Neural progenitor cell (in vitro differentiated cells): Measurements from ENCODE around the gene DAPK2. TPM values are rescaled to one million over a fixed set of nuclear protein-coding genes. Genes with fewer than 3 reads are reported as not detected.
A peak's percentile ranks its signal among the peaks of the same experiment; 100 is the strongest.

Source experiments
- DNase-seq: peaks from one replicate; pipeline ENCODE4 v3.0.0-alpha.2; 2016; ENCODE audit warnings: low spot score
- H2AFZ ChIP-seq: fragments of 200-600 bp; sonication (generic); replicated peaks from 2 replicates; pipeline ENCODE4 v1.6.1; 2016; ENCODE audit warnings: antibody characterized with exemption
- H3F3A ChIP-seq: fragments of 200-600 bp; sonication (generic); 2 replicates; pipeline ENCODE4 v1.6.1; 2016; ENCODE audit warnings: antibody characterized with exemption, low read depth
- H3K27ac ChIP-seq: fragments of 200-600 bp; sonication (generic); 2 replicates; pipeline ENCODE4 v1.5.1; 2016; ENCODE audit warnings: mild to moderate bottlenecking
- H3K27me3 ChIP-seq: fragments of 200-600 bp; sonication (generic); 2 replicates; pipeline ENCODE4 v1.6.1; 2016; ENCODE audit warnings: mild to moderate bottlenecking, moderate library complexity
- H3K36me3 ChIP-seq: fragments of 200-600 bp; sonication (generic); 2 replicates; pipeline ENCODE4 v1.5.1; 2016
- H3K4me1 ChIP-seq: fragments of 200-600 bp; sonication (generic); 2 replicates; pipeline ENCODE4 v1.6.1; 2016; ENCODE audit warnings: mixed run types
- H3K4me2 ChIP-seq: fragments of 200-600 bp; sonication (generic); 2 replicates; pipeline ENCODE4 v1.6.1; 2016
- H3K4me3 ChIP-seq: fragments of 200-600 bp; sonication (generic); 2 replicates; pipeline ENCODE4 v1.5.1; 2016
- H3K79me2 ChIP-seq: fragments of 200-600 bp; sonication (generic); 2 replicates; pipeline ENCODE4 v1.6.1; 2016; ENCODE audit warnings: low read depth
- H3K9ac ChIP-seq: fragments of 200-600 bp; sonication (generic); 2 replicates; pipeline ENCODE4 v1.6.1; 2016
- H3K9me3 ChIP-seq: fragments of 200-600 bp; sonication (generic); 2 replicates; pipeline ENCODE4 v1.5.1; 2016; ENCODE audit warnings: low read depth
- H4K20me1 ChIP-seq: fragments of 200-600 bp; sonication (generic); 2 replicates; pipeline ENCODE4 v1.6.1; 2016; ENCODE audit warnings: low read depth
- H3K27ac Mint-ChIP-seq: 3 replicates; pipeline ENCODE4 v1.8.0; 2021; ENCODE audit warnings: mixed read lengths
- H3K27me3 Mint-ChIP-seq: 2 replicates; pipeline ENCODE4 v1.8.0; 2022; ENCODE audit warnings: low read depth, mild to moderate bottlenecking, inconsistent platforms, moderate library complexity, mixed read lengths; ENCODE audit not compliant: insufficient read depth
- H3K36me3 Mint-ChIP-seq: 3 replicates; pipeline ENCODE4 v1.8.0; 2021; ENCODE audit warnings: mixed read lengths
- H3K4me1 Mint-ChIP-seq: 3 replicates; pipeline ENCODE4 v1.8.0; 2021; ENCODE audit warnings: mixed read lengths
- H3K4me3 Mint-ChIP-seq: 3 replicates; pipeline ENCODE4 v1.8.0; 2021; ENCODE audit warnings: mild to moderate bottlenecking, moderate library complexity, mixed read lengths
- H3K9me3 Mint-ChIP-seq: 3 replicates; pipeline ENCODE4 v1.8.0; 2020; ENCODE audit warnings: mixed read lengths
- EZH2 ChIP-seq: fragments of 200-600 bp; sonication (generic); IDR thresholded peaks from 2 replicates; pipeline ENCODE4 v1.6.1; 2017; ENCODE audit warnings: antibody characterized with exemption, mild to moderate bottlenecking, moderate library complexity
- EZH2phosphoT487 ChIP-seq: fragments of 200-600 bp; sonication (generic); IDR thresholded peaks from 2 replicates; pipeline ENCODE4 v1.6.1; 2017; ENCODE audit warnings: antibody characterized with exemption
- total RNA-seq: library from RNA; depleted of rRNA; stranded (reverse); fragments of >200 nt; gene quantifications from 2 replicates; pipeline ENCODE4 v1.2.3, GENCODE V29; 2015; ENCODE audit warnings: low replicate concordance
- TF ChIP-seq, protein P1 (sequence below): fragments of 200-600 bp; sonication (generic); IDR thresholded peaks from 2 replicates; pipeline ENCODE4 v1.5.1; 2017; ENCODE audit warnings: antibody characterized with exemption, mild to moderate bottlenecking

Gene DAPK2
- total RNA-seq, 1 donor from 2014 or later: 5.4 TPM

DNA sequence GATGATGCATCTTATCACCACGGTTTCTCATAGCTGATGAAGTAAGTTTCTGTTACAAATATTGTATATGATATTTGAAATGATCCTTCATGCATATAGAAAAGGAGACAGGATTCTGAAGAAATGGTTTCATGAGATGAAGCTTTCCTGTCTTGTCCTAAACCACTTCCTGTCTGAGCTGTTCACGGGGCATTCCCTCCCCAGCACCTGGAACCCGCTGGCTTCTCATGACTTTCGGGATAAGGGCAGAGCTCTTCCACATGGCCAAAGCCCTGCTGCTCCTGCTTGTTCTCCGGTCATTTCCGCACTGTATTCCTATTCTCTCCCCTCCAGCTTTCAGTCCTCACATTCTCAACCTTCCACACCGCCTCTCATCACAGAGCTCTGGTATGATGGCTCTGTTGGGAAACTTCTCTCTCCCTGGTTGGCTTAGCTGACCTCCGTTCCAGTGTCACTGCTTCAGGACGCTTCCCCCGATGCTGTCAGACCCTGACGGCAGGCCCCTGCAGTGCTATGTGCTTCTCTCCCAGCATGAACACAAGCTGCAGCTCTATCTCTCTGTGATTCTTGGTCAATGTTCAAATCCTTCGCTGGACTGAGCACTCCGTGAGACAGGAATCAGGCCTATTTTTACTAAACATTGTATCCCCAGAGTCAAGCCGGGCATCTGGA is 125.6 kb downstream of the DAPK2 start:
- Histone ChIP-seq H3K79me2 (no peaks in the 10 kb centered on the region), H3K4me3 (no peak overlapping the region), H3K4me2 (no peak overlapping the region), H3K4me1 (peaks cover 35% of the 10 kb centered on the region), H2AFZ (no peak overlapping the region), H3K9me3 (no peaks in the 10 kb centered on the region), H3F3A (peaks cover 19% of the 10 kb centered on the region), H4K20me1 (no peaks in the 10 kb centered on the region), H3K9ac (no peak overlapping the region), H3K36me3 (no peaks in the 10 kb centered on the region), H3K27me3 (no peaks in the 10 kb centered on the region), H3K27ac (no peak overlapping the region)
- DNase-seq: no peak
- peaks cover 40% of the 10 kb centered on the region for H3K4me1 Mint-ChIP-seq
- H3K27me3 Mint-ChIP-seq: peaks cover 3% of the 10 kb centered on the region
- no peak overlapping the region for H3K4me3 Mint-ChIP-seq
- TF ChIP-seq EZH2 (no peak), EZH2phosphoT487 (no peak)
- TF ChIP-seq, protein P1, sequence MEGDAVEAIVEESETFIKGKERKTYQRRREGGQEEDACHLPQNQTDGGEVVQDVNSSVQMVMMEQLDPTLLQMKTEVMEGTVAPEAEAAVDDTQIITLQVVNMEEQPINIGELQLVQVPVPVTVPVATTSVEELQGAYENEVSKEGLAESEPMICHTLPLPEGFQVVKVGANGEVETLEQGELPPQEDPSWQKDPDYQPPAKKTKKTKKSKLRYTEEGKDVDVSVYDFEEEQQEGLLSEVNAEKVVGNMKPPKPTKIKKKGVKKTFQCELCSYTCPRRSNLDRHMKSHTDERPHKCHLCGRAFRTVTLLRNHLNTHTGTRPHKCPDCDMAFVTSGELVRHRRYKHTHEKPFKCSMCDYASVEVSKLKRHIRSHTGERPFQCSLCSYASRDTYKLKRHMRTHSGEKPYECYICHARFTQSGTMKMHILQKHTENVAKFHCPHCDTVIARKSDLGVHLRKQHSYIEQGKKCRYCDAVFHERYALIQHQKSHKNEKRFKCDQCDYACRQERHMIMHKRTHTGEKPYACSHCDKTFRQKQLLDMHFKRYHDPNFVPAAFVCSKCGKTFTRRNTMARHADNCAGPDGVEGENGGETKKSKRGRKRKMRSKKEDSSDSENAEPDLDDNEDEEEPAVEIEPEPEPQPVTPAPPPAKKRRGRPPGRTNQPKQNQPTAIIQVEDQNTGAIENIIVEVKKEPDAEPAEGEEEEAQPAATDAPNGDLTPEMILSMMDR: no peak
- no peaks in the 10 kb centered on the region for H3K36me3 Mint-ChIP-seq
- H3K9me3 Mint-ChIP-seq: no peaks in the 10 kb centered on the region
- peak overlapping the region; percentile 20 for H3K27ac Mint-ChIP-seq

GRCh38 chr15:63918901-63919348 is 127.4 kb downstream of the DAPK2 start:
- no peak for DNase-seq
- Mint-ChIP-seq H3K4me1 (peaks cover 45% of the 10 kb centered on the region), H3K27ac (no peak overlapping the region), H3K36me3 (no peaks in the 10 kb centered on the region), H3K4me3 (no peak overlapping the region), H3K27me3 (peaks cover 3% of the 10 kb centered on the region), H3K9me3 (no peaks in the 10 kb centered on the region)
- Histone ChIP-seq H3F3A (peaks cover 19% of the 10 kb centered on the region), H3K9ac (no peak overlapping the region), H3K4me3 (no peak overlapping the region), H3K4me2 (no peak overlapping the region), H4K20me1 (no peaks in the 10 kb centered on the region), H3K27ac (no peak overlapping the region), H3K4me1 (peaks cover 43% of the 10 kb centered on the region), H3K27me3 (no peaks in the 10 kb centered on the region), H3K36me3 (no peaks in the 10 kb centered on the region), H3K79me2 (no peaks in the 10 kb centered on the region), H2AFZ (no peak overlapping the region), H3K9me3 (no peaks in the 10 kb centered on the region)
- TF ChIP-seq, protein P1: no peak
- TF ChIP-seq EZH2phosphoT487: no peak
- no peak for TF ChIP-seq EZH2

DNA sequence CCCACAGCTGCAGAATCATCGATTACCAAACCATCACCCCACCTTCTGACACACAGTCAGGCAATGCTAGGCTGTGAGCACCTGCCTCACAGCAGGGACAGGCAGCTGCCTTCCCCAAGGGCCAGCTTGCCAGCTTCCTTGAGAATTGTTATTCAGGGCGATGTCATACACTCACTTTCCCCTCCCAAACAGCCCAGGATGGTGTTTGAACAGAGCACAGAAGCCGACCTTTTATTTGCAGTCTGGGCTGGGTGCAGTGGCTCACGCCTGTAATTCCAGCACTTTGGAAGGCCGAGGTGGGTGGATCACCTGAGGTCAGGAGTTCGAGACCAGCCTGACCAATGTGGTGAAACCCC is 128.0 kb downstream of the DAPK2 start:
- H2AFZ ChIP-seq: no peak overlapping the region
- Mint-ChIP-seq H3K9me3 (no peaks in the 10 kb centered on the region), H3K4me1 (peaks cover 45% of the 10 kb centered on the region), H3K4me3 (no peak overlapping the region), H3K27ac (peak overlapping the region; percentile 34), H3K27me3 (peaks cover 3% of the 10 kb centered on the region), H3K36me3 (no peaks in the 10 kb centered on the region)
- H3K4me2 ChIP-seq: peak overlapping the region; percentile 19
- no peak overlapping the region for H3K9ac ChIP-seq
- H3K4me1 ChIP-seq: peaks cover 43% of the 10 kb centered on the region
- no peaks in the 10 kb centered on the region for H3K9me3 ChIP-seq
- no peak overlapping the region for H3K27ac ChIP-seq
- H3K27me3 ChIP-seq: no peaks in the 10 kb centered on the region
- no peaks in the 10 kb centered on the region for H3K36me3 ChIP-seq
- H3K79me2 ChIP-seq: no peaks in the 10 kb centered on the region
- no peak for DNase-seq
- H4K20me1 ChIP-seq: no peaks in the 10 kb centered on the region
- H3K4me3 ChIP-seq: no peak overlapping the region
- peaks cover 19% of the 10 kb centered on the region for H3F3A ChIP-seq
- TF ChIP-seq, protein P1: no peak
- TF ChIP-seq EZH2phosphoT487 (no peak), EZH2 (no peak)
